GM18505 (cell line): ENCODE results near the gene FCGR3A.
"Not testable (repeated sequence)": the region's sequence is repeated elsewhere in the genome, so short reads cannot be mapped to it uniquely, and the experiment has no call there.

Source experiments
- ATAC-seq: cut with Tn5 transposase; IDR thresholded peaks from one replicate; pipeline ENCODE4 v1.9.1; 2021; ENCODE audit not compliant: unreplicated experiment

The FCGR3A gene

DNA sequence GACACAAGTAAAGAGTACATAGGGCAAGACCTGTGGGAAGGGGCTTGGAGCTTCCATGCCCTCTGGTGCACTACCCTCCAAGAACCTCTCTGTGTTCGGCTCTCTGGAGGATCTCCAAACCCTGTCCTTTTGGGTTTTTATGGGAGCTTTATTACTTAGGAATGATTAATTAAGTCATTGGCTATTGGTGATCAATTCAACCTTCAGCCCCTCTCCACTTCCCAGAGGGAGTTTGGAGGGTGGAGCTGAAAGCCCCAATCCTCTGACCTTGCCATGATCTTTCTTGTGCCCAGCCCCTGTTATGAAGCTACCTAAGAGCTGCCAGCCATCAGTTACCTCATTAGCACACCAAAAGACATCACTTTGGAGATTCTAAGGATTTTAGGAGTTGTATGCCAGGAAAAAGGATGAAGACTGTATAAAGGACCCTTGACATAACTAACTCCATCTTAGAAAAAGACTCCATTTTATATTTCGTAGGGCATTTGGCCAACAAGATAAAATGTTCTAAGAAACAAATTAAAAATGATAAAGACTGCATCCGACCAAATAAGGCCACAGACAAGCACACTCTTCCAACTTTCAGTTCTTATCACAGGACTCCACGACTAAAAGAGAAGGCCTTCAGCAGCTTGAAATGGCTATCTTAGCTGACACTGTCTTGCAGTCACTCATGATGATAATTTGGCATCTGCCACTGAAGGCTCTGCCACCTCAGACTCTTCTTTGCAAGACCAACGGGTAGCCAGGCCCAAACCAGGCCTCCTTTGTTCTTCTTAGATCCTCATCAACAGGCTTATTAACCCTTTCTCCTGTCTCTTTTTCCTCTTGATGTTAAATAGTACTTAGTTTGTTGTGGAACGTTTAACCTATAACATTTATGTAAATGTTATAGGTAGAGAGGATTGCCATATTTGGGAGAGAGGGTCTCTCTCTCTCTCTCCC, 8.2 kb upstream of the FCGR3A start:
- not testable (repeated sequence) for ATAC-seq

- ATAC-seq = not testable (repeated sequence)
Observed at GRCh38 chr1:161556990-161557389, 7.4 kb upstream of the FCGR3A start.

- ATAC-seq = not testable (repeated sequence)
Observed at GRCh38 chr1:161556143-161556542, 6.5 kb upstream of the FCGR3A start.

- not testable (repeated sequence) for ATAC-seq
Observed at GRCh38 chr1:161554815-161555417, 5.3 kb upstream of the FCGR3A start.

DNA sequence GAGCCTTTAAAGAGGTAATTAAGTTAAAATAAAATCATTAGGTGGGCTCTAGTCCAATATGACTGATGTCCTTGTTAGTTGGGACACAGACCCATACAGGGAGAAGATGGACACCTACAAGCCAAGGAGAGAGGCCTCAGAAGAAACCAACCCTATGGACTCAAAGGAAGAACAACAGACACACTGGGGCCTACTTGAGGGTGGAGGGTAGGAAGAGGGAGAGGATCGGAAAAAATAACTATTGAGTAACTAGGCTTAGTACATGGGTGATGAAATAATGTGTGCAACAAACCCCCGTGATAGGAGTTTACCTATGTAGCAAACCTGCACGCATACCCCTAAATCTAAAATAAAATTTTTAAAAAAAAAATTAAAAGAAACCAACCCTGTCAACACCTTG, 4.7 kb upstream of the FCGR3A start:
- not testable (repeated sequence) for ATAC-seq

DNA sequence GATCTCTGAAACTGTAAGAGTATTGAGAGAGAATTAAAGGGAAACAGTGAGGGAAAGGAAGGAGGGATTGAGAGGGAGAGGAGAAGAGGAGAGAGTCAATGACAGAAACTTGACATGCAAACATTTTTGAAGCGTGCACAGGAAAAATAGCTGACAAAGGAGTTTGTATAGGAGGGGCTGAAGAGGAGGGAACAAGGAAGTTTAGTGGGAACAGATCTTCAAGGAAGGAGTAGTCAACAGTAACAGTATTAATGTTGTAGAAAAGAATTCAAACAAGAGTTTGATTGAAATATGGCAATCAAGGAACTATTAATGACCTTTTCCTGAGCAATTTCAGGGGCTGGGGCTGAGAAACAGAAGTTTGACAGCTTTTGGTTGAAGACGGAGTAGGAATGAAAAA, 4.0 kb upstream of the FCGR3A start:
- not testable (repeated sequence) for ATAC-seq

DNA sequence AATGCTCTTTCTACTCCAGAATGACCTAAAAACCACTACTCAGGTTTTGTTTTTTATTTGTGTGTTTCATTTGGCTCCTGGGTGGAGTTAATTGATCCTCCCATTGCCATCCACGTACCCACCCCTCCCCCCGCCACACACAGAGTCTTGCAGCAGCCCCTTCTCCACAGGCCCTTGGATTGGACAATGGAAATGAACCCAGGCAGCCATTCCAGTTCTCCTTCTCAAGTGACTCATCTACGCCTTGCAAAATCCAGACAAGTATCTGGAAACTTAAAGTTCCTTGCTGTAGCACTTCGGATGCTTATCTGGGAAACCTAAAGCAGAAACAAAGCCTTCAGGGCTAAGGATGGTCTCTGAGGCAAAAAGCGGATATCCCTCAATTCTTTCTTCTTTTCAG, 1.3 kb upstream of the FCGR3A start:
- not testable (repeated sequence) for ATAC-seq

DNA sequence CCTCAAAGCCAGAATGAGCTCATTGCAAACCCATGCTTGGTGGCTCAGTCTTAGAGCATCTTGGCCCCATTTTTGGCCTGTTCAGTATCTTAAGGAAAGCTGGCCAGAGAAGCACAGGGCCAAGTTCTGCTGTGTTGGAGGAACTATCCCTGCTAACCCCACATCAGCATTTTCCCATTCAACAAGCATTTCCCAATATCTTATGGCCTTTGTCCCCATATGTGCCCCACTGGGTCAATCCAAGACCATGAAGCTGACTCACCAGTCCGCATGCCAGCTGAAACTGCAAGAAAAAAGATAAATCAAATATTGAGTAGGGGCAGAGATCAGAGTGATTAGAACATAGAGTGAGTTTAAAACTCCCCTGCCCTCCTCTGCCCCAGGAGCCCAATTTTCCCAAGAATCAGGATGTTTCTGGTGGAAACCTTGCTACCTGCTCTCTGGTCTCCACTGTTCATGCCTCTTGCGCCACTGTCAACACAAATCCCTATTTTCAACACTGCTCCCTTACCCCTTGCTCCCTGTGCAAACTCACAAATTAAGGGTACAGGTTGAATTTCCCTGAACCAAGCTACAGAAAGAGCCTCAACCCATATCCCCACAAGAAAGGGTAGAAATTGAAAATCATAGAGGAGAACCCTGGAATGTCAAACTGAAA, 740 bp downstream of the FCGR3A start:
- not testable (repeated sequence) for ATAC-seq

GRCh38 chr1:161547995-161548741, 1.4 kb downstream of the FCGR3A start:
- ATAC-seq = not testable (repeated sequence)

DNA sequence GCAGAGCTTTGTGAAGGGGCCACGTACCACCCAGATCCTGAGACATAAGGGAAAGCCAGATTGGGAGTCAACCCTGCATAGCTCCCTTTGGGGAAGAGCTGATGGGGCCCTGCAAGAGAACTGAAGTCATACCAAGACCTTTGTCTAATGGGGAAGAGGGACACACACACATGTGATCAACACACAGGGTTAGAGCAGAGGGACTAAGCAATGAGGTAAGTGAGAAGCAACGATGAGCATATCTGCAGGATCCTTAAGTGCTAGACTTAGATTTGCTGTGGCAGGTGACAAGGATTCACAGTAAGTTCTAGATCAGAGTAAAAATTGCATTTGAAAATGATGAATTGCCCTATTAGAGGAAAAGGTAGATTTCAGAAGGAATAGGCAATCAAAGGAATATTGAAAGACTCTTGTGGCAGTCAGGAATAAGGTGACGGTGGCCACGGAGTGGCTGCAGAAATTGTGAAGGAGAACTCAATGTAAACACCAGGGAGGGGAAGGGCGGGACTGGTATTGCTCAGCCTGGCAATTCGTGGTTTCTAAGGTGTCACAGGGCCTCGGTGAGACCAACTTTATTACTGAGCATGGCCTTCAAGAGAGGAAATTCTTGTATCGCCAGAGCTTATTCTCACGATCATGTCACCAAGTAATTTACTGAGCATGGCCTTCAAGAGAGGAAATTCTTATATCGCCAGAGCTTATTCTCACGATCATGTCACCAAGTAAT, 4.5 kb downstream of the FCGR3A start:
- ATAC-seq = not testable (repeated sequence)

GRCh38 chr1:161543125-161543524, 6.5 kb downstream of the FCGR3A start:
- not testable (repeated sequence) for ATAC-seq

GRCh38 chr1:161542091-161542559, 7.5 kb downstream of the FCGR3A start:
- ATAC-seq = peak; percentile 44

- ATAC-seq = not testable (repeated sequence)
Observed at GRCh38 chr1:161540570-161540960, 9.1 kb downstream of the FCGR3A start.

DNA sequence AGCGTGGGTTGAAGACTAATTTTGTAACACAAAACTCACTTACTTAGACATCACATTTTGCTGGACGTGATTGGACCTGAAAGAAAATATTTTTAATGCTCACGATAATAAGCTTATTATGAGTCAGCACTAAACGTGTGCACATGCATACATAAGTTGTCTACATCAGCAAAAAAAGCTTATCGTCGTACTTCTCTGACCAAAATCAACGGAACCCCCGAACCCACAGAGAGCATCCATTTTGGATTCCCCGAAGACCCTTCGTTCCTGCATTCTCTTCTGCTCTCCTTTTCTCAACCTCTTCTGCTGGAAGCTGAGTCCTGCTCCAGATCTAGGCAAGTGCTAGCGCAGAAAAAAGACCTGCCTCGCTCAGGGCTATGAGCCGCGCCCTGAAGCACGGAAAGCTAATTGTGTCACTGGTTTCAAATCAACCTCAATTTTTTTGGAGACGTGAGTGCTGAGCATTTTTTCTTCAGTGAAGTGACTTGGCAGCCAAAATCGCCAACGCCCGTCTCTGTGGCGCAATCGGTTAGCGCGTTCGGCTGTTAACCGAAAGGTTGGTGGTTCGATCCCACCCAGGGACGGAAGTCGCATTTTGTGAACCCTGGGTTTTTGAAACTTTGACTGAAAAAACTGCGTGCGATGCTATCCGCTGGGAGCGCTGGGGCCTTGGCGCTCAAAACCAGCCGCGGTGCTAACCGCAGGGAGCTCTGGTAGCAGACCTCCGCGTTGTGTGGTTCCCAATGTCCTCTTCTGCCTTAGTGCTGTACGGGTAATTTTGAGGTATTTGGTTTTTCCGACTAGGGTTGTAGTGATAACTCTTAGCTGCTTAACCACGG, 9.7 kb downstream of the FCGR3A start:
- ATAC-seq = peak; percentile 52

DNA sequence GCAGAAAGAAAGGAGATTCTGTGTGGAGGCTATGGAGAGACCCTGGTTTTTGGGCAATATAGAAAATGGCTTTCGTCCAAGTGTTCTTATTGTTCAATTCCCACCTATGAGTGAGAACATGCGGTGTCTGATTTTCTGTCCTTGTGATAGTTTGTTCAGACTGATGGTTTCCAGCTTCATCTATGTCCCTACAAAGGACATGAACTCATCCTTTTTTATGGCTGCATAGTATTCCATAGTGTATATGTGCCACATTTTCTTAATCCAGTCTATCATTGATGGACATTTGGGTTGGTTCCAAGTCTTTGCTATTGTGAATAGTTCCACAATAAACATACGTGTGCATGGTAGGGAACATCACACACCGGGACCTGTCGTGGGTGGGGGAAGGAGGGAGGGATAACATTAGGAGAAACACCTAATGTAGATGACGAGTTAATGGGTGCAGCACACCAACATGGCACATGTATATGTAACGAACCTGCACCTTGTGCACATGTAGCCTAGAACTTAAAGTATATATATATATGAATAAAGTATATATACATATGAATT, 10.6 kb downstream of the FCGR3A start:
- not testable (repeated sequence) for ATAC-seq

DNA sequence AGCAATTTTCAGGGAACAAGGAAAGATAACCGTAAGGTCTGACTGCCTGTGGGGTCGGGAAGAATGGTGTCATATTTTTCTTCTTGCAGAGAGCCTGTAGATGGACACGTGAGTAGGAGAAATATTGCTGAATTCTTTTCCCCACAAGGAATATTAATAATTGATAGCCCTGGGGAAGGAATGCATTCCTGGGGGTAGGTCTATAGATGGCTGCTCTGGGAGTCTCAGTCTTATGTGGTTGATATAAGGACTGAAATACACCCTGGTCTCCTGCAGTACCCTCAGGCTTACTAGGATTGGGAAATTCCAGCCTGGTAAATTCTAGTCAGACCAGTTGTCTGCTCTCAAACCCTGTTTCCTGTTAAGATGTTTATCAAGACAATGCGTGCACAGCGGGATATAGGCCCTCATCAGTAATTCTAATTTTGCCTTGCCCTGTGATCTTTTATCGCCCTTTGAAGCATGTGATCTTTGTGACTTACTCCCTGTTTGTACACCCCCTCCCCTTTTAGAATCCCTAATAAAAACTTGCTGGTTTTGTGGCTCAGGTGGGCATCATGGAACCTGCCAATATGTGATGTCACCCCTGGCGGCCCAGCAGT, 12.4 kb downstream of the FCGR3A start:
- ATAC-seq = not testable (repeated sequence)

DNA sequence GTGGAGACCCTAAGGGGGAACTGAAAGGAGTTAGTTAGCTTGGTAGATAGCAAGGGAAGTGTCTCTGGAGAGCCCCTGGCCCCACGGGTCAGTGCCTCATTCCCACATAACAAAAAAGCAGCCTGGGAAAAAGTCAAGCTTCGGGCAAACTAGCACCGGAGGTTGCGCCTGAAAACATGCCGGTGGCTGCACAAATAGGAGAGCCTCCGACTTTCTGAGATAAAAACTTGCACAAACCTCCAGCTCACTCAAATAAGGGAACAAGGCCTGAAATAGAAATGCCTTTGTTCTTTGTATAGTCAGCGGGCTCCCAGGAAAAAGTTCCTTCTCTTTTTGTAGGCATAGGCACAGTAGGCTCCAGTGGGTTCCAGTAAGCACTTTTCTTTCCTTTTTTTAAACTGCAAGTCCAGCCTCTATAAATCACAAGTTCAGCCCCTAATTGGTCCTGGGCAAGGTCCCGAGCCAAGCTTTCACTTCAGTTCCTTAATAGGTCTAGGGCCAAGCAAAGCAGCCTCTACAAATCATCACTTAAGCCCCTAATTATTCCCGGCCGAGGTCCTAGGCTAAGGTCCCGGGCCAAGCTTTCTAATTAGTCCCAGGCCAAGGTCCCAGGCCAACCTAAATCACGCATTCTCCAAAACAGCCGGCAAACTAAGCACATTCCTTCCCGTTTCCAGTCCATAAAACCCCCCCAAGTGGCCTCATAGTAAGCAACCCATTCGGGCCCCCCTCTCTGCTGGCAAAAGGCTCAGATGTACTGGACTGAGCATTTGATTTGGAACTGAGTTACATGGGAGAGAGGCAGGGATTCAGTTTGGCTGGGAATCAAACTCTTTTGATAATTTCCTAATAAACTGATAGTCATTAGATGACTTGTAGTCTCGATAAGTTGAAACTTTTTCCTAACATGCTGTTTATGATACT, 16.7 kb downstream of the FCGR3A start:
- not testable (repeated sequence) for ATAC-seq
